SK-N-DZ (cell line): ENCODE measurements around the gene MICAL1.

ENCODE experiments used
- DNase-seq: peaks from one replicate; pipeline ENCODE4 v3.0.0-alpha.2; 2015; ENCODE audit warnings: low spot score

Gene MICAL1

GRCh38 chr6:109456111-109456583 is 575 bp upstream of the MICAL1 start:
- DNase-seq, result no peak

- peak; percentile 33 for DNase-seq
These were observed 806 bp downstream of the MICAL1 start for GRCh38 chr6:109454496-109455436.

- DNase-seq, result peak; percentile 79
These were observed 1.7 kb downstream of the MICAL1 start for GRCh38 chr6:109453594-109454495.

GRCh38 chr6:109453156-109453555 is 2.4 kb downstream of the MICAL1 start:
- DNase-seq, result no peak

GRCh38 chr6:109452181-109452580 is 3.4 kb downstream of the MICAL1 start:
- DNase-seq, result no peak

GRCh38 chr6:109451376-109451775 is 4.2 kb downstream of the MICAL1 start:
- no peak for DNase-seq

- DNase-seq, result no peak
These were observed 4.8 kb downstream of the MICAL1 start for GRCh38 chr6:109450801-109451200.

- no peak for DNase-seq
These were observed 5.5 kb downstream of the MICAL1 start for GRCh38 chr6:109449795-109450673.

GRCh38 chr6:109449064-109449794 is 6.3 kb downstream of the MICAL1 start:
- DNase-seq, result no peak

GRCh38 chr6:109448615-109449014 is 7.0 kb downstream of the MICAL1 start:
- no peak for DNase-seq

- DNase-seq, result no peak
These were observed 7.6 kb downstream of the MICAL1 start for GRCh38 chr6:109447878-109448555.

- no peak for DNase-seq
These were observed 8.5 kb downstream of the MICAL1 start for GRCh38 chr6:109447087-109447486.

GRCh38 chr6:109446541-109446940 is 9.0 kb downstream of the MICAL1 start:
- DNase-seq, result no peak

- DNase-seq, result no peak
These were observed 9.5 kb downstream of the MICAL1 start for GRCh38 chr6:109446072-109446471.

GRCh38 chr6:109445382-109445781 is 10.2 kb downstream of the MICAL1 start:
- no peak for DNase-seq

GRCh38 chr6:109443425-109443950 is 12.1 kb downstream of the MICAL1 start:
- DNase-seq, result no peak

GRCh38 chr6:109442393-109442924 is 13.1 kb downstream of the MICAL1 start:
- no peak for DNase-seq

GRCh38 chr6:109441069-109441816 is 14.3 kb downstream of the MICAL1 start:
- peak; percentile 65 for DNase-seq
